ENCODE measurements around the gene HSD3B7.
A peak's percentile ranks its signal among the peaks of the same experiment; 100 is the strongest.

The HSD3B7 gene

DNA sequence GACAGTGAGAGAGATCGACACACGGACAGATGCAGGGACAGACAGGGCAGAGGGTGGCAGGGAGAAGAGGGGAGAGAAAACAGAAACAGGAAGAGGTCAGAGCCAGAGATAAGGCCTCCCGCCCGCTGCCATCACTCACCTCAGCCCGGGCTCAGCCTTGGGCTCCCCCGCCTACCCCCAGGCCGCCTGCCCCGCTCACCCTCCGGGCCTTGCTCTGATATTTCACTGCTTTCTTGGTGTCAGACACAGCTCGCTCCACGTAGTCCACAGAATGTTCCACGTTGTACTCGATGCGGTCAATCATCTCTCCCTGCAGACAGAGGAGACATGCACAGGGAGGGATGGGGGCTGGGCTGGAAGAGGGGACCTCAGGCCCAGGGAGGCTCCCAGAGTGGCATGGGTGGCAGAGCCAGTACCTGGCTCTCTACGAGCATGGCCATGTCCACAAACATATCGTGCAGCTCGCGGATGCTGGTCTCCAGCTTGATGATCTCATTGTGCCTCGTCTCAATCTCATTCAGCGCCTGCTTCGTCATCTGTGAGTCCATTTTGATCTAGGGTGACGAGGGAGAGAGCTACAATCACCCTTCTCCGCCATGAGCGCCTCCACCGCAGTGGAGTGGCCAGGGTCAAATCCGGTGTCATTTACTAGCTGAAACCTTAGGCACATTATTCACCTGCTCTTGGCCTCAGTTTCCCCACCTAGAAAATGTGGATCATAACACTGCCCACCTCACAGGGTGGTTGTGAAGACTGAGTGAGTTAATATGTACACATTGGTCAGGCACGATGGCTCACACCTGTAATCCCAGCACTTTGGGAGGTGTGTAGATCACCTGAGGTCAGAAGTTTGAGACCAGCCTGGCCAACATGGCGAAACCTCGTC lies 8.2 kb downstream of the HSD3B7 start:
- no peak overlapping the region for H3K27ac ChIP-seq (ENCODE audit: low read depth, low read length)
- DNase-seq = no peak
- no CpG with 5 or more reads among the region's 29 CpGs for WGBS (ENCODE audit: extremely low coverage, insufficient coverage, low lambda C conversion rate)

DNA sequence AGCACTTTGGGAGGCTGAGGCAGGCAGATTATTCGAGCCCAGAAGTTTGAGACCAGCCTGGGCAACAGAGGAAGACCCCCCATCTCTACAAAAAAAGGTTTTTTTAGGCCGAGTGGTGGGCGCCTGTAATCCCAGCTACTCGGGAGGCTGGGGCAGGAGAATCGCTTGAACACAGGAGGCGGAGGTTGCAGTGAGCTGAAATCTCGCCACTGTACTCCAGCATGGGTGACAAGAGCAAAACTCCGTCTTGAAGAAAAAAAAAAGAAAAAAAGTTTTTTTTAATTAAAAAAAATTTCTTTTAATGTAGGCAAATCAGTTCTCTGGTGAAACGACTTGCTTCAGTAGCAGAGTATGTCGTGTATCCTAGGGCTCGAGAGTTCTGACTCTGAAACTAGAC lies 10.9 kb downstream of the HSD3B7 start:
- no CpG with 5 or more reads among the region's 11 CpGs for WGBS (ENCODE audit: extremely low coverage, insufficient coverage, low lambda C conversion rate)
- no peaks in the 10 kb centered on the region for H3K27me3 ChIP-seq (ENCODE audit: insufficient read depth, low read length, poor library complexity)
- H3K4me3 ChIP-seq (ENCODE audit: low read length) = no peak overlapping the region
- H3K23ac ChIP-seq (ENCODE audit: low read length) = no peak overlapping the region
- H3K18ac ChIP-seq (ENCODE audit: low read length) = no peak overlapping the region
- H3K4ac ChIP-seq (ENCODE audit: low read depth, low read length) = no peak overlapping the region
- H3K36me3 ChIP-seq (ENCODE audit: control insufficient read depth, insufficient read depth, low read length) = no peaks in the 10 kb centered on the region
- no peak overlapping the region for H3K4me2 ChIP-seq (ENCODE audit: low read length)
- H3K79me2 ChIP-seq (ENCODE audit: control insufficient read depth, insufficient read depth, low read length) = no peaks in the 10 kb centered on the region
- H2BK5ac ChIP-seq (ENCODE audit: low read length) = no peak overlapping the region
- peaks cover 1% of the 10 kb centered on the region for H3K4me1 ChIP-seq (ENCODE audit: control insufficient read depth, low read depth, low read length)
- H3K56ac ChIP-seq (ENCODE audit: low read length) = peak overlapping the region; percentile 93
- no peak overlapping the region for H3K27ac ChIP-seq (ENCODE audit: low read depth, low read length)
- peak overlapping the region; percentile 84 for H3K9ac ChIP-seq (ENCODE audit: low read length)
- H4K8ac ChIP-seq (ENCODE audit: low read depth, low read length) = no peak overlapping the region
- H2AK5ac ChIP-seq (ENCODE audit: low read length) = no peak overlapping the region
- DNase-seq = no peak
- no peaks in the 10 kb centered on the region for H3K79me1 ChIP-seq (ENCODE audit: low read length)
- H2BK15ac ChIP-seq (replicated peaks; ENCODE audit: low read depth) = no peak overlapping the region
- no peak overlapping the region for H4K5ac ChIP-seq (ENCODE audit: low read length)
- no peak overlapping the region for H2BK120ac ChIP-seq (ENCODE audit: low read depth, low read length)

More for the DNA sequence above, 8.2 kb downstream of the HSD3B7 start:
- no peak overlapping the region for H3K9ac ChIP-seq (ENCODE audit: low read length)
- H3K4me3 ChIP-seq (ENCODE audit: low read length) = no peak overlapping the region
- no peak overlapping the region for H3K4me2 ChIP-seq (ENCODE audit: low read length)
- no peaks in the 10 kb centered on the region for H3K36me3 ChIP-seq (ENCODE audit: control insufficient read depth, insufficient read depth, low read length)
- H2BK5ac ChIP-seq (ENCODE audit: low read length) = no peak overlapping the region
- no peak overlapping the region for H4K8ac ChIP-seq (ENCODE audit: low read depth, low read length)
- no peak overlapping the region for H3K18ac ChIP-seq (ENCODE audit: low read length)
- no peak overlapping the region for H2BK120ac ChIP-seq (ENCODE audit: low read depth, low read length)
- no peaks in the 10 kb centered on the region for H3K27me3 ChIP-seq (ENCODE audit: insufficient read depth, low read length, poor library complexity)
- H4K5ac ChIP-seq (ENCODE audit: low read length) = no peak overlapping the region
- no peak overlapping the region for H3K23ac ChIP-seq (ENCODE audit: low read length)
- no peak overlapping the region for H3K4ac ChIP-seq (ENCODE audit: low read depth, low read length)
- H3K79me2 ChIP-seq (ENCODE audit: control insufficient read depth, insufficient read depth, low read length) = no peaks in the 10 kb centered on the region
- H2BK15ac ChIP-seq (replicated peaks; ENCODE audit: low read depth) = no peak overlapping the region
- no peaks in the 10 kb centered on the region for H3K79me1 ChIP-seq (ENCODE audit: low read length)
- H2AK5ac ChIP-seq (ENCODE audit: low read length) = no peak overlapping the region
- H3K4me1 ChIP-seq (ENCODE audit: control insufficient read depth, low read depth, low read length) = peaks cover 1% of the 10 kb centered on the region
- no peak overlapping the region for H3K56ac ChIP-seq (ENCODE audit: low read length)

DNA sequence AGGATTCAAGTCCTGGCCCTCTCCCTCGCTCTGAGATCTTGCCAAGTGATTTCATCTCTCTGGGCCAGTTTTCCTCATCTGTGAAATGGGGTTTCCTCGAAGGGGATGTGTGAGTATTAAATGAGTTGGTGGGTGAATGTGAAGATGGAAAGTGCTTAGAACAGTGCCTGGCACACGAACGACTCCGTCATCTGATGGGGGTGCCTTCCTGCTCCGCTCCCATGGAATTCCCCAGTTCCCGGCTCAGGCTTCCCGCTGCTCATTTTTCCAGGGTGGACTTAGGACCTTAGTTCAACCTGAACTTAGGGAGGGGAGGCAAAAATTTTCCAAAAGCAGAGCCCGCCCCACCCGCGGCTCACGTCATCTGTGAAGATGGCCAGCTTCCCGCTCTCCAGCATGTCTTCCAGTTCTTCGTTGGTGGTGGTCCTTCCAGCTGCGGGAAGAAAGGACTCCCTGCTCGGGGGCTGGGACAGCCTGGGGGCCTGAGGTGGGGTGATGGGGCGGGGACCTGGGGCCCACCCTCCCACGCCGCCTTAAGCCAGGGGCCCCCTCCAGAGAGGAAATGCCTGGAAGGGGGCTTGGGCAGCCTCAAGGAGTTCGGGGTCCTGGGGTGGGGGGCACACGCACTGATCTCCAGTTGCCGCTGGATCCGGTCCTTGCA lies 11.4 kb downstream of the HSD3B7 start:
- Histone ChIP-seq H3K56ac (ENCODE audit: low read length) (peak overlapping the region; percentile 93), H4K8ac (ENCODE audit: low read depth, low read length) (peak overlapping the region; percentile 41), H3K27ac (ENCODE audit: low read depth, low read length) (no peak overlapping the region), H3K4me2 (ENCODE audit: low read length) (peak overlapping the region; percentile 100), H4K5ac (ENCODE audit: low read length) (no peak overlapping the region), H2BK15ac (replicated peaks; ENCODE audit: low read depth) (no peak overlapping the region), H3K4ac (ENCODE audit: low read depth, low read length) (no peak overlapping the region), H3K4me1 (ENCODE audit: control insufficient read depth, low read depth, low read length) (peaks cover 1% of the 10 kb centered on the region), H3K79me2 (ENCODE audit: control insufficient read depth, insufficient read depth, low read length) (no peaks in the 10 kb centered on the region), H2BK120ac (ENCODE audit: low read depth, low read length) (no peak overlapping the region), H3K36me3 (ENCODE audit: control insufficient read depth, insufficient read depth, low read length) (no peaks in the 10 kb centered on the region), H3K27me3 (ENCODE audit: insufficient read depth, low read length, poor library complexity) (no peaks in the 10 kb centered on the region), H3K4me3 (ENCODE audit: low read length) (peak overlapping the region; percentile 62), H3K9ac (ENCODE audit: low read length) (peak overlapping the region; percentile 84), H3K18ac (ENCODE audit: low read length) (peak overlapping the region; percentile 9), H2BK5ac (ENCODE audit: low read length) (peak overlapping the region; percentile 35), H2AK5ac (ENCODE audit: low read length) (no peak overlapping the region), H3K23ac (ENCODE audit: low read length) (no peak overlapping the region), H3K79me1 (ENCODE audit: low read length) (no peaks in the 10 kb centered on the region)
- no peak for DNase-seq
- no CpG with 5 or more reads among the region's 23 CpGs for WGBS (ENCODE audit: extremely low coverage, insufficient coverage, low lambda C conversion rate)

DNA sequence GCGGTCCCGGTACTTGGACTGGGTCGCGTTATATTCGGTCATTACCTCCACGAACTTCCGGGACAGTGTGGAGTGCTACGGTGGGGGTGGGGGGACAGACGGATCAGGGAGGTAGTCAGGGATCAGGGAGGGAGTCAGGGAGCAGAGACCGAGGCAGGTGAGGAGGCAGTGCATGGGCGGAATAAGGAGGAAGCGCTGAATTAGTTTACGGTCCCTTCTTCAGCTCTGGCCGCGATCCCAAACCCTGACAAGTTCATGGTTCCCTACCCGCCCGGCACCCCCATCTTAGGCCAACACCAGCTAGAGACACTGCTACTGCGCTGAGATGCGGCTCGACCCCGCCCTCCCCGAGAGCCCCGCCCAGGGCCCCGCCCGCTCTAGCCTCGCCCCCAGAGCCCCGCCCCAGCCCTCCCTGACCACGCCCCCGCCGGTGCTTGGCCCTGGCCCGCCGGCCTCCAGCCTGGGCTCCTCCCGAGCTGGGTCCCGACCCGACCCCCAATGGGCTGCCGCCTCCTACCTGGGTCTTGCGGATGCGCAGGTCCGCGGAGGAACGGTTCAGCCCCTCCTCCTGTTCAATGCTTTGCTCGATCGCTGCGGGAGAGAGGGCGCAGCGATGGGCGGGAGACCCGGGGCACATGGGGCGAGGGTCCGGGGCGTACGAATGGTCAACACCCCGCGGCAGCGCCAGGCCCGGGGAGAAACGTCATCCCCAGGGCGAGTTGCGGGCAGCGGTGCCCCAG lies 12.1 kb downstream of the HSD3B7 start:
- no peak overlapping the region for H3K27ac ChIP-seq (ENCODE audit: low read depth, low read length)
- peak overlapping the region; percentile 100 for H3K4me2 ChIP-seq (ENCODE audit: low read length)
- no peaks in the 10 kb centered on the region for H3K27me3 ChIP-seq (ENCODE audit: insufficient read depth, low read length, poor library complexity)
- no peak overlapping the region for H4K5ac ChIP-seq (ENCODE audit: low read length)
- no peak overlapping the region for H2BK120ac ChIP-seq (ENCODE audit: low read depth, low read length)
- no peak overlapping the region for H3K4ac ChIP-seq (ENCODE audit: low read depth, low read length)
- peak overlapping the region; percentile 35 for H2BK5ac ChIP-seq (ENCODE audit: low read length)
- peaks cover 1% of the 10 kb centered on the region for H3K4me1 ChIP-seq (ENCODE audit: control insufficient read depth, low read depth, low read length)
- H4K8ac ChIP-seq (ENCODE audit: low read depth, low read length) = no peak overlapping the region
- H3K23ac ChIP-seq (ENCODE audit: low read length) = no peak overlapping the region
- no peaks in the 10 kb centered on the region for H3K36me3 ChIP-seq (ENCODE audit: control insufficient read depth, insufficient read depth, low read length)
- peak overlapping the region; percentile 64 for H3K4me3 ChIP-seq (ENCODE audit: low read length)
- peak; percentile 85 for DNase-seq
- no peaks in the 10 kb centered on the region for H3K79me1 ChIP-seq (ENCODE audit: low read length)
- H3K79me2 ChIP-seq (ENCODE audit: control insufficient read depth, insufficient read depth, low read length) = no peaks in the 10 kb centered on the region
- no CpG with 5 or more reads among the region's 60 CpGs for WGBS (ENCODE audit: extremely low coverage, insufficient coverage, low lambda C conversion rate)
- H3K56ac ChIP-seq (ENCODE audit: low read length) = peak overlapping the region; percentile 93
- no peak overlapping the region for H2BK15ac ChIP-seq (replicated peaks; ENCODE audit: low read depth)
- peak overlapping the region; percentile 9 for H3K18ac ChIP-seq (ENCODE audit: low read length)
- H3K9ac ChIP-seq (ENCODE audit: low read length) = peak overlapping the region; percentile 90
- no peak overlapping the region for H2AK5ac ChIP-seq (ENCODE audit: low read length)

DNA sequence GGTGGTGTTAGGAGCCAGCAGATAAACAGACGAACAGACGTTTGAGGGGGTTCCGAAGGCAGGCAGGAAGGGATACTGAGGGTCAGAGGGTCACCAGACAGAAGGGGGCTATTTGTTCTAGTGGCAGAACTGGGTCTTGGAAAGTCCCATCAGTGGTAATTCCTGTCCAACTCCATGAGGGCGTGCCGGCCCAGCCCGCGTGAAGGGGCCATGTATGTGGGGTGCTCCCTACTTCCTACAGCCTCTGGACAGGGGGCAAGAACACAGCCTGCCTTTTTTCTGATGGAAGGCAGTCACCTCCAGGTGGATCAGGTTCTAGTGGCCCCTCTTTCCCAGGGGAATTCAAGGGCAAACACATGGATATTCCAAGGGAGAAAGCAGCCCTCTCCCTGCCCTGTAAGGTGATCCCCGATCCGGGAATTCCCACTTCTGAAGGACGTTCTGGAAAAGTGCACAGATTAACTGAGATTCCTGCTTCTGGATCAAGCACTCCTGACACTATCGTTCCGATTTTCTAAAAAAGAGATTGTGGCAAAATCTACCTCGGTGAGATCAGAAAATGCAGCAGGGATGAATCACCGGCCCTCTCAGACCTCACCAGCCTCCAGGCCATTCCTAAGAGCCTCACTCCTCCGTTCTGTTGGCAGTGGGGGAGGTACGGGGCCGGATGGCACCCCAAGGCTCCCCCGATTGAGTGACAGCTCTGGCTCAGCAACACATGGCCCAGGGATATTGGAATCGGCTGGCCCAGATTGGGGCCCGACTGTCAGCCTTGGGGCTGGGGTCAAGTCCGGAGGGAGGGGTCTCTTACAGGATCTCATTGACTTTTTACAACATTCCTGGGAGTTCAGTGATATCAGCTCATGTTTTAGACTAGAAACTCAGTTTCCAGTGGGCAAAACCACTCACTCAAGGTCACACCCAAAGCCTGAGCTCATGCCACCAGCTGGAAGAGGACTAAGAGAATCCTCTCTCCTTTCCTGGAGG lies 13.0 kb downstream of the HSD3B7 start:
- Histone ChIP-seq H3K4ac (ENCODE audit: low read depth, low read length) (no peak overlapping the region), H3K4me1 (ENCODE audit: control insufficient read depth, low read depth, low read length) (peaks cover 1% of the 10 kb centered on the region), H2BK120ac (ENCODE audit: low read depth, low read length) (no peak overlapping the region), H3K18ac (ENCODE audit: low read length) (no peak overlapping the region), H3K4me3 (ENCODE audit: low read length) (peak overlapping the region; percentile 64), H4K8ac (ENCODE audit: low read depth, low read length) (no peak overlapping the region), H2BK15ac (replicated peaks; ENCODE audit: low read depth) (no peak overlapping the region), H2AK5ac (ENCODE audit: low read length) (no peak overlapping the region), H3K4me2 (ENCODE audit: low read length) (peak overlapping the region; percentile 98), H3K79me2 (ENCODE audit: control insufficient read depth, insufficient read depth, low read length) (no peaks in the 10 kb centered on the region), H3K79me1 (ENCODE audit: low read length) (no peaks in the 10 kb centered on the region), H3K36me3 (ENCODE audit: control insufficient read depth, insufficient read depth, low read length) (no peaks in the 10 kb centered on the region), H2BK5ac (ENCODE audit: low read length) (peak overlapping the region; percentile 35), H3K23ac (ENCODE audit: low read length) (no peak overlapping the region), H3K27me3 (ENCODE audit: insufficient read depth, low read length, poor library complexity) (no peaks in the 10 kb centered on the region), H3K56ac (ENCODE audit: low read length) (peak overlapping the region; percentile 92), H4K5ac (ENCODE audit: low read length) (no peak overlapping the region), H3K27ac (ENCODE audit: low read depth, low read length) (no peak overlapping the region), H3K9ac (ENCODE audit: low read length) (peak overlapping the region; percentile 90)
- peak; percentile 63 for DNase-seq
- WGBS (ENCODE audit: extremely low coverage, insufficient coverage, low lambda C conversion rate) = no CpG with 5 or more reads among the region's 21 CpGs

Data from mesendoderm (in vitro differentiated cells).